ENCODE data around the gene LRRC8D. TPM values are rescaled to one million over a fixed set of nuclear protein-coding genes. Genes with fewer than 3 reads are reported as not detected.

The LRRC8D gene
- total RNA-seq, 1 experiment from 2014 or later = 42.0 TPM

DNA sequence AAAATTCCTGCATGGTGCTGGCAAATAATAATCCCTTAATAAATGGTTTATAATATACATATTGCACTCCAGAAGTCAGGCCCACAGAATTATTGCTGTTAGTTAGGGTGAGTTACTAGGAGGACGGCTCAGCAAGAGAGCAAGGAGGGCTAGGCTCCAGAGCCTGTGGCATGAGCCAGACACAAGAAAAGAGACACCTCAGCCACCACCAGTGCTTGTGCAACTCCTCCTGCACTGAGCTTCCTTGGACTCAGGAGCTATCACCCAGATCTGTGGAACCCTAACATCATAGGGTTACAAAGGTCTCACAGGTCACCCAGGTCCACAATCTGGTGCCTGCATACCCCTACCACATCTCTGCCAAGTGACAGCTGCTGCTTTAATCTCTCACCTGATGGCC is 12.8 kb upstream of the LRRC8D start:
- TF ChIP-seq, protein P1, sequence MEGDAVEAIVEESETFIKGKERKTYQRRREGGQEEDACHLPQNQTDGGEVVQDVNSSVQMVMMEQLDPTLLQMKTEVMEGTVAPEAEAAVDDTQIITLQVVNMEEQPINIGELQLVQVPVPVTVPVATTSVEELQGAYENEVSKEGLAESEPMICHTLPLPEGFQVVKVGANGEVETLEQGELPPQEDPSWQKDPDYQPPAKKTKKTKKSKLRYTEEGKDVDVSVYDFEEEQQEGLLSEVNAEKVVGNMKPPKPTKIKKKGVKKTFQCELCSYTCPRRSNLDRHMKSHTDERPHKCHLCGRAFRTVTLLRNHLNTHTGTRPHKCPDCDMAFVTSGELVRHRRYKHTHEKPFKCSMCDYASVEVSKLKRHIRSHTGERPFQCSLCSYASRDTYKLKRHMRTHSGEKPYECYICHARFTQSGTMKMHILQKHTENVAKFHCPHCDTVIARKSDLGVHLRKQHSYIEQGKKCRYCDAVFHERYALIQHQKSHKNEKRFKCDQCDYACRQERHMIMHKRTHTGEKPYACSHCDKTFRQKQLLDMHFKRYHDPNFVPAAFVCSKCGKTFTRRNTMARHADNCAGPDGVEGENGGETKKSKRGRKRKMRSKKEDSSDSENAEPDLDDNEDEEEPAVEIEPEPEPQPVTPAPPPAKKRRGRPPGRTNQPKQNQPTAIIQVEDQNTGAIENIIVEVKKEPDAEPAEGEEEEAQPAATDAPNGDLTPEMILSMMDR (IDR thresholded peaks at IDR 0.05; ENCODE audit: unreplicated experiment) = no peak
- ChIA-PET POLR2A (interaction anchor here (0.7 to 2.0 kb wide), 7 partner anchors 11 to 185 kb away, joined by 3 to 10 read pairs (median 4); no protein-coding TSS in a partner anchor), CTCF (interaction anchor here (0.7 to 2.8 kb wide), 5 partner anchors 7 to 183 kb away, joined by 3 to 18 read pairs (median 5); no protein-coding TSS in a partner anchor)
- Mint-ChIP-seq H3K9me3 (ENCODE audit: unreplicated experiment) (no peaks in the 10 kb centered on the region), H3K36me3 (ENCODE audit: insufficient read depth, unreplicated experiment) (no peaks in the 10 kb centered on the region), H3K27me3 (ENCODE audit: insufficient read depth, unreplicated experiment) (no peaks in the 10 kb centered on the region), H3K4me1 (ENCODE audit: insufficient read depth, unreplicated experiment) (no peaks in the 10 kb centered on the region), H3K4me3 (ENCODE audit: unreplicated experiment) (no peak overlapping the region), H3K27ac (ENCODE audit: low read depth, unreplicated experiment) (no peak overlapping the region)
- BruUV-seq (replicated peaks) = no TSS peak
- DNase-seq (ENCODE audit: unreplicated experiment) = no peak
- intact Hi-C loops (cut with micrococcal nuclease) = no loop called here

GRCh38 chr1:89808441-89809117 is 12.3 kb upstream of the LRRC8D start:
- Mint-ChIP-seq H3K27me3 (ENCODE audit: insufficient read depth, unreplicated experiment) (no peaks in the 10 kb centered on the region), H3K9me3 (ENCODE audit: unreplicated experiment) (no peaks in the 10 kb centered on the region), H3K4me3 (ENCODE audit: unreplicated experiment) (no peak overlapping the region), H3K36me3 (ENCODE audit: insufficient read depth, unreplicated experiment) (no peaks in the 10 kb centered on the region), H3K4me1 (ENCODE audit: insufficient read depth, unreplicated experiment) (no peaks in the 10 kb centered on the region), H3K27ac (ENCODE audit: low read depth, unreplicated experiment) (no peak overlapping the region)
- intact Hi-C loops (cut with micrococcal nuclease) = no loop called here
- ChIA-PET POLR2A (interaction anchor here (0.7 to 2.2 kb wide), 8 partner anchors 10 to 184 kb away, joined by 3 to 13 read pairs (median 4); partner anchors contain the start of gene LRRC8D), CTCF (interaction anchor here (0.5 to 2.8 kb wide), 8 partner anchors 12 to 195 kb away, joined by 3 to 18 read pairs (median 4); no protein-coding TSS in a partner anchor)
- TF ChIP-seq, protein P1 (IDR thresholded peaks at IDR 0.05; ENCODE audit: unreplicated experiment) = no peak
- peak; percentile 74 for DNase-seq (ENCODE audit: unreplicated experiment)
- BruUV-seq (replicated peaks) = no TSS peak

- Mint-ChIP-seq H3K36me3 (ENCODE audit: insufficient read depth, unreplicated experiment) (no peaks in the 10 kb centered on the region), H3K4me1 (ENCODE audit: insufficient read depth, unreplicated experiment) (no peaks in the 10 kb centered on the region), H3K27ac (ENCODE audit: low read depth, unreplicated experiment) (no peak overlapping the region), H3K27me3 (ENCODE audit: insufficient read depth, unreplicated experiment) (peaks cover 6% of the 10 kb centered on the region), H3K4me3 (ENCODE audit: unreplicated experiment) (no peak overlapping the region), H3K9me3 (ENCODE audit: unreplicated experiment) (no peaks in the 10 kb centered on the region)
- POLR2A ChIA-PET = interaction anchor here (1.1 to 2.2 kb wide), 3 partner anchors 11 to 34 kb away, joined by 3 to 13 read pairs (median 10); partner anchors contain the start of gene LRRC8D
- intact Hi-C loops (cut with micrococcal nuclease) = no loop called here
- DNase-seq (ENCODE audit: unreplicated experiment) = no peak
- no TSS peak for BruUV-seq (replicated peaks)
- CTCF ChIA-PET = interaction anchor here (0.7 to 2.8 kb wide), 3 partner anchors 11 to 179 kb away, joined by 4 to 18 read pairs (median 5); no protein-coding TSS in a partner anchor
- TF ChIP-seq, protein P1 (IDR thresholded peaks at IDR 0.05; ENCODE audit: unreplicated experiment) = no peak
These were observed 11.3 kb upstream of the LRRC8D start for GRCh38 chr1:89809556-89809955.

GRCh38 chr1:89810302-89810701 is 10.5 kb upstream of the LRRC8D start:
- POLR2A ChIA-PET = interaction anchor here (2.2 kb wide), 1 partner anchor 11 kb away, joined by 13 read pairs; the partner anchor contains the start of gene LRRC8D
- TF ChIP-seq, protein P1 (IDR thresholded peaks at IDR 0.05; ENCODE audit: unreplicated experiment) = no peak
- H3K9me3 Mint-ChIP-seq (ENCODE audit: unreplicated experiment) = no peaks in the 10 kb centered on the region
- H3K36me3 Mint-ChIP-seq (ENCODE audit: insufficient read depth, unreplicated experiment) = no peaks in the 10 kb centered on the region
- H3K27ac Mint-ChIP-seq (ENCODE audit: low read depth, unreplicated experiment) = no peak overlapping the region
- no peak overlapping the region for H3K4me3 Mint-ChIP-seq (ENCODE audit: unreplicated experiment)
- BruUV-seq (replicated peaks) = no TSS peak
- intact Hi-C loops (cut with micrococcal nuclease) = no loop called here
- DNase-seq (ENCODE audit: unreplicated experiment) = no peak
- no peaks in the 10 kb centered on the region for H3K4me1 Mint-ChIP-seq (ENCODE audit: insufficient read depth, unreplicated experiment)
- H3K27me3 Mint-ChIP-seq (ENCODE audit: insufficient read depth, unreplicated experiment) = peaks cover 14% of the 10 kb centered on the region
- CTCF ChIA-PET = interaction anchor here (1.0 to 2.8 kb wide), 2 partner anchors 176 to 179 kb away, joined by 4 to 18 read pairs; no protein-coding TSS in a partner anchor
